ENCODE results near the gene LRRC25. TPM values are rescaled to one million over a fixed set of nuclear protein-coding genes. Genes with fewer than 3 reads are reported as not detected.

The LRRC25 gene
- total and polyA plus RNA-seq, 10 of the 15 experiments (the other 5 are each of a cell fraction or from before 2014, with no cell fraction given), result 0.38 to 2.9 (median 1.2) TPM

DNA sequence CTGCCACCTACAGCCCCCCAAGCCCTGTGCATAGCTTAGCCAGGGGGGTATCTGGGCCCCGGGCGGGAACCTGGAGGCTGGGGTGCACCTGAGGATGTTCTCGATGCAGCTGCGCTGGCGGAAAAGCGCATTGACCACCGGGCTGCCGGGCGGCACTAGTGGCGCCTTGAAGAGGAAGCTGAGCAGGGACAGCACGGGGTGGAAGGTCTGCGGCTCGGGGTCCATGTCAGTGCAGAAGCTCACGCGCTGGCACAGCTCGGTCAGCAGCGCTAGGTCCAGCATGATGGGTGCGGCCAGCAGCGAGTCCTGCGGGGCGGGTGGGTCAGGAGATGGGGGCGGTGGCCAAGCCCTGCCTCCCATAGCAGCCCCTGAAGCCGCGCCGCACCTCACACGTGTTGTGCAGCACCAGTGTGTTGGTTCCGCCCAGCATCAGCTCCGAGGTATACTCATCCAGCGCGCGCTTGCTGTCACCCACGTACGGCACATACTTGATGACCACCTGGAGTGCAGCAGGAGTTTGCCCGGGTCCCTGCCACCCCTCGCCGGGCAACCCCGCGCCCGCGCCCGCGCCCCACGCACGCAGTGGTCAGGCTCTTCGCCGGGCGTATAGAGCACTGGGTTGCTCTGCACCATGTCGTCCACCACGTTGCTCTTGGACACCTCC lies 37.9 kb upstream of the LRRC25 start (continued):
- TF ChIP-seq, protein P1, sequence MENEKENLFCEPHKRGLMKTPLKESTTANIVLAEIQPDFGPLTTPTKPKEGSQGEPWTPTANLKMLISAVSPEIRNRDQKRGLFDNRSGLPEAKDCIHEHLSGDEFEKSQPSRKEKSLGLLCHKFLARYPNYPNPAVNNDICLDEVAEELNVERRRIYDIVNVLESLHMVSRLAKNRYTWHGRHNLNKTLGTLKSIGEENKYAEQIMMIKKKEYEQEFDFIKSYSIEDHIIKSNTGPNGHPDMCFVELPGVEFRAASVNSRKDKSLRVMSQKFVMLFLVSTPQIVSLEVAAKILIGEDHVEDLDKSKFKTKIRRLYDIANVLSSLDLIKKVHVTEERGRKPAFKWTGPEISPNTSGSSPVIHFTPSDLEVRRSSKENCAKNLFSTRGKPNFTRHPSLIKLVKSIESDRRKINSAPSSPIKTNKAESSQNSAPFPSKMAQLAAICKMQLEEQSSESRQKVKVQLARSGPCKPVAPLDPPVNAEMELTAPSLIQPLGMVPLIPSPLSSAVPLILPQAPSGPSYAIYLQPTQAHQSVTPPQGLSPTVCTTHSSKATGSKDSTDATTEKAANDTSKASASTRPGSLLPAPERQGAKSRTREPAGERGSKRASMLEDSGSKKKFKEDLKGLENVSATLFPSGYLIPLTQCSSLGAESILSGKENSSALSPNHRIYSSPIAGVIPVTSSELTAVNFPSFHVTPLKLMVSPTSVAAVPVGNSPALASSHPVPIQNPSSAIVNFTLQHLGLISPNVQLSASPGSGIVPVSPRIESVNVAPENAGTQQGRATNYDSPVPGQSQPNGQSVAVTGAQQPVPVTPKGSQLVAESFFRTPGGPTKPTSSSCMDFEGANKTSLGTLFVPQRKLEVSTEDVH (IDR thresholded peaks at IDR 0.05; ENCODE audit: low read depth, partially characterized antibody), result no peak
- no peak for TF ChIP-seq SMC3 (IDR thresholded peaks at IDR 0.05; ENCODE audit: borderline replicate concordance, low read length)
- no peak for TF ChIP-seq GATAD2B (conservative IDR thresholded peaks at IDR 0.05; ENCODE audit: low read depth)
- no peak for TF ChIP-seq CREB1 (IDR thresholded peaks at IDR 0.05; ENCODE audit: low read depth)
- TF ChIP-seq PML (IDR thresholded peaks at IDR 0.05; ENCODE audit: low read length), result no peak

DNA sequence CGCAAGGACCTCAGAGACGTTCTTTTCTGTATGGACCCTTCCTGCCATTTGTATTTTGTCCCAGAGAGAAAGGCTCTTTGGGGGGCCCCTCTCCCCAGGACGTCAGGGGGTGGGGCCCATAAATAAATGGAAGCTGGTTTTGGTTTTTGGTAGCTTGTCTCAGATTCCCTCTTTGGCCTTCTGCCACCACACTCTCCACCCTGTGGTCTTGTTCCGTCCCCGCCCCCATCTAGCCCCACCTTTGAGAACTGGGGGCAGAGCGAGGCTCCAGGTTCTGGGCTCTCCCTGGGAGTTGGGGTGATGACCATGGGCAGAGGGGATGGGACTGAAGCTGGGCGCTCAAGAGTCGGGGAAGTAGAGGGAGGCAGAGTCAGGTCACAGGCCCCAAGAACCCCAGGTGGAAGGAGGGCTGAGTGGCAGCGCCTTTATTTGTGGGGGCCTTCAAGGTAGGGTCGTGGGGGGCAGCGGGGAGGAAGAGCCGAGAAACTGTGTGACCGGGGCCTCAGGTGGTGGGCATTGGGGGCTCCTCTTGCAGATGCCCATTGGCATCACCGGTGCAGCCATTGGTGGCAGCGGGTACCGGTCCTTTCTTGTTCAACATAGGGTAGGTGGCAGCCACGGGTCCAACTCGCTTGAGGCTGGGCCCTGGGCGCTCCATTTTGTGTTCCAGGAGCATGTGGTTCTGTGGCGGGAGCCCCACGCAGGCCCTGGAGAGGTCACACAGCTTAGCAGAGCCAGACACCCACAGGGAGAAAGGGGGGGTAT lies 37.2 kb upstream of the LRRC25 start:
- intact Hi-C loops (cut with micrococcal nuclease; ENCODE audit: unreplicated experiment) (no loop called here), in situ Hi-C loops (cut with MboI) (no loop called here)
- Histone ChIP-seq H3K4me1 (ENCODE audit: control insufficient read depth, insufficient read depth, low read length) (peaks cover 31% of the 10 kb centered on the region), H3K27ac (ENCODE audit: control insufficient read depth, insufficient read depth) (no peak overlapping the region), H3K36me3 (ENCODE audit: control insufficient read depth in 2 of 2, insufficient read depth in 2 of 2, low read length in 1 of 2) (peaks cover 0 to 2% of the 10 kb centered on the region in 2 experiments; a peak in 3 of 4 replicates), H3K27me3 (replicated peaks in 1 of 2; ENCODE audit: control insufficient read depth in 2 of 2, insufficient read depth in 2 of 2, low read length in 1 of 2) (no peaks in the 10 kb centered on the region), H2AFZ (ENCODE audit: control insufficient read depth, low read depth, low read length) (no peak overlapping the region), H3K4me2 (ENCODE audit: control insufficient read depth, insufficient read depth) (peak overlapping the region; percentile 84), H3K9me3 (replicated peaks; ENCODE audit: control insufficient read depth, insufficient read depth, low read length) (no peaks in the 10 kb centered on the region; the same call in 2 of the 3 replicates), H3K79me2 (ENCODE audit: control insufficient read depth, insufficient read depth, low read length) (peaks cover 8% of the 10 kb centered on the region), H4K20me1 (ENCODE audit: control insufficient read depth, insufficient read depth) (no peaks in the 10 kb centered on the region; the same call in 1 of the 2 replicates), H3K4me3 (peak overlapping the region; percentile 58), H3K9ac (ENCODE audit: control insufficient read depth, insufficient read depth, low read length) (0 out of 2 replicates have a peak overlapping the region, but pooled peaks have one; percentile 48)
- no peak for DNase-seq (ENCODE audit: low read depth, low spot score)
- RAD21 ChIA-PET (ENCODE audit: unreplicated experiment), result no interaction called here
- TF ChIP-seq POLR2A (IDR thresholded peaks at IDR 0.05; ENCODE audit: low read depth, low read length), result peak; percentile 25; the same call in 1 of the 2 replicates
- TF ChIP-seq IKZF2 (IDR thresholded peaks at IDR 0.05), result no peak
- 68% methylated on average over 21 of the region's 21 CpGs for WGBS (ENCODE audit: insufficient coverage, insufficient replicate concordance, low lambda C conversion rate, missing lambda C conversion rate)
- POLR2A ChIA-PET, result interaction anchor here (1.4 kb wide), 1 partner anchor 17 kb away, joined by 3 read pairs; no protein-coding TSS in a partner anchor
- ATAC-seq, result no peak
- SMC1A ChIA-PET (ENCODE audit: uncharacterized antibody, unreplicated experiment), result no interaction called here
- BruUV-seq (replicated peaks), result no TSS peak
- FAIRE-seq, result no peak
- CTCF ChIA-PET, result interaction anchor here (1.2 kb wide), 1 partner anchor 242 kb away, joined by 3 read pairs; no protein-coding TSS in a partner anchor
